Astrocyte (in vitro differentiated cells and primary cell): Measurements from ENCODE around the gene DES. TPM values are rescaled to one million over a fixed set of nuclear protein-coding genes. Genes with fewer than 3 reads are reported as not detected.
"Not testable (repeated sequence)": the region's sequence is repeated elsewhere in the genome, so short reads cannot be mapped to it uniquely, and the experiment has no call there.

Experiments used
- DNase-seq: peaks from one replicate; pipeline ENCODE4 v3.0.0-alpha.2; 2010; ENCODE audit warnings: low read depth
- FAIRE-seq: peaks from 2 replicates; lab custom pipeline; 2011; peaks lifted over from hg19 to GRCh38; lab: Jason Lieb, UNC
- H2AFZ ChIP-seq: 2 replicates; pipeline ENCODE4 v1.6.0; 2012; ENCODE audit warnings: low read depth, low read length, inconsistent platforms
- H3K27ac ChIP-seq: 2 replicates; pipeline ENCODE4 v1.5.1; 2011; ENCODE audit warnings: low read depth, low read length, inconsistent platforms
- H3K27me3 ChIP-seq: 2 replicates; pipeline ENCODE4 v1.6.0; 2011; ENCODE audit warnings: low read length, inconsistent platforms; ENCODE audit not compliant: insufficient read depth
- H3K36me3 ChIP-seq: 2 replicates; pipeline ENCODE4 v1.5.1; 2011; ENCODE audit warnings: low read length, inconsistent platforms; ENCODE audit not compliant: insufficient read depth
- H3K4me1 ChIP-seq: 2 replicates; pipeline ENCODE4 v1.5.1; 2011; ENCODE audit warnings: low read length, inconsistent platforms; ENCODE audit not compliant: insufficient read depth
- H3K4me2 ChIP-seq: 2 replicates; pipeline ENCODE4 v1.6.0; 2012; ENCODE audit warnings: low read length, inconsistent platforms
- H3K4me3 ChIP-seq: 2 replicates; pipeline ENCODE4 v1.5.1; 2011; ENCODE audit warnings: low read depth, mild to moderate bottlenecking, low read length, inconsistent platforms; ENCODE audit not compliant: insufficient read depth
- H3K79me2 ChIP-seq: 2 replicates; pipeline ENCODE4 v1.6.0; 2012; ENCODE audit warnings: mild to moderate bottlenecking, low read length, inconsistent platforms; ENCODE audit not compliant: insufficient read depth
- H3K9ac ChIP-seq: 2 replicates; pipeline ENCODE4 v1.6.0; 2012; ENCODE audit warnings: mild to moderate bottlenecking, low read length, inconsistent platforms
- H3K9me3 ChIP-seq: 2 replicates; pipeline ENCODE4 v1.5.1; 2012; ENCODE audit warnings: low read depth, mild to moderate bottlenecking, low read length, inconsistent platforms; ENCODE audit not compliant: insufficient read depth
- H4K20me1 ChIP-seq: 2 replicates; pipeline ENCODE4 v1.6.0; 2012; ENCODE audit warnings: low read length, inconsistent platforms; ENCODE audit not compliant: insufficient read depth
- H3K27ac Mint-ChIP-seq: one replicate; pipeline ENCODE4 v1.8.0; 2021; ENCODE audit warnings: mild to moderate bottlenecking, mixed read lengths; ENCODE audit not compliant: unreplicated experiment
- H3K27me3 Mint-ChIP-seq: one replicate; pipeline ENCODE4 v1.8.0; 2021; ENCODE audit warnings: low read depth, mixed read lengths; ENCODE audit not compliant: unreplicated experiment
- H3K36me3 Mint-ChIP-seq: one replicate; pipeline ENCODE4 v1.8.0; 2021; ENCODE audit warnings: low read depth, mixed read lengths; ENCODE audit not compliant: unreplicated experiment
- H3K4me1 Mint-ChIP-seq: one replicate; pipeline ENCODE4 v1.8.0; 2021; ENCODE audit warnings: low read depth, mixed read lengths; ENCODE audit not compliant: unreplicated experiment
- H3K4me3 Mint-ChIP-seq: one replicate; pipeline ENCODE4 v1.8.0; 2021; ENCODE audit warnings: mild to moderate bottlenecking, moderate library complexity, mixed read lengths; ENCODE audit not compliant: unreplicated experiment
- H3K9me3 Mint-ChIP-seq: one replicate; pipeline ENCODE4 v1.8.0; 2021; ENCODE audit warnings: mild to moderate bottlenecking, mixed read lengths; ENCODE audit not compliant: unreplicated experiment
- EZH2 ChIP-seq: IDR thresholded peaks from 2 replicates; pipeline ENCODE4 v1.6.1; 2012; ENCODE audit warnings: mild to moderate bottlenecking, low read length, inconsistent platforms; ENCODE audit not compliant: insufficient read depth
- total RNA-seq: library from RNA; stranded (reverse); gene quantifications from 2 replicates; pipeline ENCODE4 v1.2.1, GENCODE V29; 2021
- TF ChIP-seq, protein P1 (sequence below): IDR thresholded peaks from 2 replicates; pipeline ENCODE4 v1.5.1; 2011; ENCODE audit warnings: low read depth, mild to moderate bottlenecking, inconsistent platforms, low read length, moderate library complexity; ENCODE audit not compliant: insufficient read depth

The DES gene
- total RNA-seq, 1 donor from 2014 or later: 5.4 TPM

- Histone ChIP-seq H4K20me1 (peaks cover 11% of the 10 kb centered on the region), H3K27me3 (no peaks in the 10 kb centered on the region), H3K4me3 (peak overlapping the region; percentile 61), H3K4me2 (peak overlapping the region; percentile 86), H3K9ac (peak overlapping the region; percentile 57), H3K36me3 (peaks cover 3% of the 10 kb centered on the region), H3K4me1 (peaks cover 14% of the 10 kb centered on the region), H3K9me3 (no peaks in the 10 kb centered on the region), H3K27ac (no peak overlapping the region), H3K79me2 (peaks cover 11% of the 10 kb centered on the region), H2AFZ (peak overlapping the region; percentile 91)
- peaks cover 13% of the 10 kb centered on the region for H3K36me3 Mint-ChIP-seq
- peaks cover 5% of the 10 kb centered on the region for H3K27me3 Mint-ChIP-seq
- peak overlapping the region; percentile 25 for H3K4me3 Mint-ChIP-seq
- no peaks in the 10 kb centered on the region for H3K4me1 Mint-ChIP-seq
- no peak for TF ChIP-seq EZH2
- TF ChIP-seq, protein P1, sequence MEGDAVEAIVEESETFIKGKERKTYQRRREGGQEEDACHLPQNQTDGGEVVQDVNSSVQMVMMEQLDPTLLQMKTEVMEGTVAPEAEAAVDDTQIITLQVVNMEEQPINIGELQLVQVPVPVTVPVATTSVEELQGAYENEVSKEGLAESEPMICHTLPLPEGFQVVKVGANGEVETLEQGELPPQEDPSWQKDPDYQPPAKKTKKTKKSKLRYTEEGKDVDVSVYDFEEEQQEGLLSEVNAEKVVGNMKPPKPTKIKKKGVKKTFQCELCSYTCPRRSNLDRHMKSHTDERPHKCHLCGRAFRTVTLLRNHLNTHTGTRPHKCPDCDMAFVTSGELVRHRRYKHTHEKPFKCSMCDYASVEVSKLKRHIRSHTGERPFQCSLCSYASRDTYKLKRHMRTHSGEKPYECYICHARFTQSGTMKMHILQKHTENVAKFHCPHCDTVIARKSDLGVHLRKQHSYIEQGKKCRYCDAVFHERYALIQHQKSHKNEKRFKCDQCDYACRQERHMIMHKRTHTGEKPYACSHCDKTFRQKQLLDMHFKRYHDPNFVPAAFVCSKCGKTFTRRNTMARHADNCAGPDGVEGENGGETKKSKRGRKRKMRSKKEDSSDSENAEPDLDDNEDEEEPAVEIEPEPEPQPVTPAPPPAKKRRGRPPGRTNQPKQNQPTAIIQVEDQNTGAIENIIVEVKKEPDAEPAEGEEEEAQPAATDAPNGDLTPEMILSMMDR: no peak
- DNase-seq (no peak), FAIRE-seq (peak; percentile 58)
- no peaks in the 10 kb centered on the region for H3K9me3 Mint-ChIP-seq
- no peak overlapping the region for H3K27ac Mint-ChIP-seq
Observed at GRCh38 chr2:219388907-219389156, 29.3 kb upstream of the DES start.

DNA sequence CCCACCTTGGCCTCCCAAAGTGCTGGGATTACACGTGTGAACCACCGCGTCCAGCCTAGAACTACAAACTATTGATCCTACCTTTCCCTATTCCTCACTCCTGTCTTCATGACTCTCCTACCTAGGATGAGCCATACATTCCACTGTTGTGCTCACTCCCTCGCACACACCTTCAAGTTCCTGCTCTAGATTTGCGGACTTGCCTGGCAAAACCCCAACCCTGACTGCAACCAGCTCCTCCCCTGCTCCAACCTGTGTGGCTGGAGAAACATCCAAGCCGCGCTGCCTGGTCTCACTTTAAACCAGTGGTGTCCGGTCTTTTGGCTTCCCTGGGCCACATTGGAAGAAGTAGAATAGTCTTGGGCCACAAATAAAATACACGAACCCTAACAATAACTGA, 25.4 kb upstream of the DES start:
- no peaks in the 10 kb centered on the region for H3K36me3 ChIP-seq
- no peak overlapping the region for H3K4me3 Mint-ChIP-seq
- FAIRE-seq (no peak), DNase-seq (no peak)
- H4K20me1 ChIP-seq: no peaks in the 10 kb centered on the region
- H3K27me3 ChIP-seq: no peaks in the 10 kb centered on the region
- no peak overlapping the region for H3K27ac Mint-ChIP-seq
- H3K79me2 ChIP-seq: no peaks in the 10 kb centered on the region
- peaks cover 7% of the 10 kb centered on the region for H3K4me1 ChIP-seq
- TF ChIP-seq, protein P1: no peak
- TF ChIP-seq EZH2: no peak
- H2AFZ ChIP-seq: no peak overlapping the region
- H3K9me3 ChIP-seq: no peaks in the 10 kb centered on the region
- H3K27ac ChIP-seq: no peak overlapping the region
- no peaks in the 10 kb centered on the region for H3K36me3 Mint-ChIP-seq
- H3K4me3 ChIP-seq: no peak overlapping the region
- peaks cover 8% of the 10 kb centered on the region for H3K27me3 Mint-ChIP-seq
- H3K9me3 Mint-ChIP-seq: no peaks in the 10 kb centered on the region
- no peak overlapping the region for H3K4me2 ChIP-seq
- H3K4me1 Mint-ChIP-seq: peaks cover 4% of the 10 kb centered on the region
- no peak overlapping the region for H3K9ac ChIP-seq

- not testable (repeated sequence) for H3K36me3 Mint-ChIP-seq, H3K9me3 Mint-ChIP-seq, H3K27me3 ChIP-seq, FAIRE-seq, H3K4me1 Mint-ChIP-seq, H3K27ac Mint-ChIP-seq, H4K20me1 ChIP-seq, H3K4me3 Mint-ChIP-seq, H3K27me3 Mint-ChIP-seq, H3K4me3 ChIP-seq, H3K79me2 ChIP-seq, H2AFZ ChIP-seq, H3K4me2 ChIP-seq, H3K27ac ChIP-seq, H3K4me1 ChIP-seq, H3K36me3 ChIP-seq, DNase-seq, H3K9ac ChIP-seq, H3K9me3 ChIP-seq
Observed at GRCh38 chr2:219395056-219395455, 23.1 kb upstream of the DES start.
